PC-3 (cell line): Measurements from ENCODE around the gene RSU1. TPM values are rescaled to one million over a fixed set of nuclear protein-coding genes. Genes with fewer than 3 reads are reported as not detected.

ENCODE experiments used
- ATAC-seq: fragments of 200-7000 bp; cut with Tn5 transposase; 2 replicates; pipeline ENCODE4 v1.9.1; 2020; ENCODE audit warnings: mild to moderate bottlenecking, moderate library complexity
- BruUV-seq: library from RNA; stranded (reverse); fragments of 400-500 nt; replicated peaks from 2 replicates; lab custom pipeline; 2021; lab: Mats Ljungman, UMichigan
- CTCF ChIA-PET: fragments of 300-600 bp; sonication (Branson Sonifier 250); formaldehyde crosslinking; loops from one replicate; lab custom pipeline; 2022; ENCODE audit warnings: antibody characterized with exemption; lab: Charles Lee
- POLR2A ChIA-PET: fragments of 300-600 bp; sonication (Branson Sonifier 250); formaldehyde crosslinking; loops from one replicate; lab custom pipeline; 2022; ENCODE audit warnings: antibody characterized with exemption; ENCODE audit not compliant: unreplicated experiment; lab: Charles Lee
- DNase-seq: peaks from one replicate; pipeline ENCODE4 v3.0.0-alpha.2; 2015
- H2AFZ ChIP-seq: fragments of 300-600 bp; sonication (generic); 2 replicates; pipeline ENCODE4 v1.6.0; 2016; ENCODE audit warnings: antibody characterized with exemption, low read length
- H3F3A ChIP-seq: fragments of 300-600 bp; sonication (generic); one replicate; pipeline ENCODE4 v1.6.0; 2017; ENCODE audit warnings: antibody characterized with exemption, low read length, control low read depth, mild to moderate bottlenecking; ENCODE audit not compliant: unreplicated experiment
- H3K27ac ChIP-seq: fragments of 300-600 bp; sonication (generic); 2 replicates; pipeline ENCODE4 v1.5.1; 2016; ENCODE audit warnings: mild to moderate bottlenecking, low read length
- H3K27me3 ChIP-seq: fragments of 300-600 bp; sonication (generic); 2 replicates; pipeline ENCODE4 v1.6.1; 2016; ENCODE audit warnings: low read length, mixed read lengths
- H3K36me3 ChIP-seq: fragments of 300-600 bp; sonication (generic); 2 replicates; pipeline ENCODE4 v1.6.1; 2016; ENCODE audit warnings: low read depth, mixed run types, low read length, mixed read lengths
- H3K4me1 ChIP-seq: fragments of 300-600 bp; sonication (generic); 2 replicates; pipeline ENCODE4 v1.5.1; 2016; ENCODE audit warnings: low read length; ENCODE audit not compliant: insufficient read depth
- H3K4me2 ChIP-seq: fragments of 300-600 bp; sonication (generic); 2 replicates; pipeline ENCODE4 v1.6.0; 2016; ENCODE audit warnings: low read length
- H3K4me3 ChIP-seq: fragments of 300-600 bp; sonication (generic); 2 replicates; pipeline ENCODE4 v1.5.1; 2016; ENCODE audit warnings: mild to moderate bottlenecking, low read length, mixed read lengths
- H3K79me2 ChIP-seq: fragments of 300-600 bp; sonication (generic); 2 replicates; pipeline ENCODE4 v1.6.1; 2017; ENCODE audit warnings: low read length, mixed read lengths
- H3K9ac ChIP-seq: fragments of 300-600 bp; sonication (generic); 2 replicates; pipeline ENCODE4 v1.6.0; 2016; ENCODE audit warnings: mild to moderate bottlenecking, low read length
- H3K9me2 ChIP-seq: fragments of 300-600 bp; sonication (generic); replicated peaks from 2 replicates; pipeline ENCODE4 v1.6.1; 2016; ENCODE audit warnings: mixed run types, low read length, mixed read lengths
- H3K9me3 ChIP-seq: fragments of 300-600 bp; sonication (generic); 2 replicates; pipeline ENCODE4 v1.6.1; 2016; ENCODE audit warnings: low read length, mixed read lengths
- H4K20me1 ChIP-seq: fragments of 300-600 bp; sonication (generic); 2 replicates; pipeline ENCODE4 v1.6.1; 2016; ENCODE audit warnings: low read length, mixed read lengths
- CTCF ChIP-seq: fragments of 300-600 bp; sonication (generic); conservative IDR thresholded peaks from 2 replicates; pipeline ENCODE4 v1.5.1; 2017; ENCODE audit warnings: antibody characterized with exemption, low read depth, mild to moderate bottlenecking, low read length
- EZH2 ChIP-seq: fragments of 300-600 bp; sonication (generic); IDR thresholded peaks from one replicate; pipeline ENCODE4 v1.6.1; 2017; ENCODE audit warnings: antibody characterized with exemption, mild to moderate bottlenecking, low read length; ENCODE audit not compliant: unreplicated experiment
- EZH2phosphoT487 ChIP-seq: fragments of 300-600 bp; sonication (generic); IDR thresholded peaks from 2 replicates; pipeline ENCODE4 v1.6.1; 2018; ENCODE audit warnings: mild to moderate bottlenecking, antibody characterized with exemption, low read length, borderline replicate concordance
- intact Hi-C: fragments of 100-400 bp; cut with micrococcal nuclease; formaldehyde crosslinking; loops from 2 replicates; pipeline ENCODE4 v1.9.0; 2023
- total RNA-seq: library from RNA; depleted of rRNA; stranded (reverse); fragments of >200 nt; gene quantifications from 2 replicates; pipeline ENCODE4 v1.2.3, GENCODE V29; 2014

The RSU1 gene
- total RNA-seq, 1 experiment from 2014 or later = 21.2 TPM

- TF ChIP-seq EZH2phosphoT487 (no peak), CTCF (no peak), EZH2 (no peak)
- no peak overlapping the region for H3K4me2 ChIP-seq
- no peak overlapping the region for H3K27ac ChIP-seq
- H3F3A ChIP-seq = no peaks in the 10 kb centered on the region
- intact Hi-C loops = no loop called here
- no peaks in the 10 kb centered on the region for H4K20me1 ChIP-seq
- no peaks in the 10 kb centered on the region for H3K4me1 ChIP-seq
- H3K9me3 ChIP-seq = no peaks in the 10 kb centered on the region
- BruUV-seq = no TSS peak
- no peaks in the 10 kb centered on the region for H3K36me3 ChIP-seq
- H2AFZ ChIP-seq = no peak overlapping the region
- no peak overlapping the region for H3K9ac ChIP-seq
- no peak for ATAC-seq
- CTCF ChIA-PET = no interaction called here
- no peak overlapping the region for H3K4me3 ChIP-seq
- H3K9me2 ChIP-seq = no peaks in the 10 kb centered on the region
- no peaks in the 10 kb centered on the region for H3K27me3 ChIP-seq
- no peak for DNase-seq
- POLR2A ChIA-PET = interaction anchor here (0.6 kb wide), 1 partner anchor 24 kb away, joined by 12 read pairs; no protein-coding TSS in a partner anchor
- H3K79me2 ChIP-seq = no peaks in the 10 kb centered on the region
These were observed 29.1 kb downstream of the RSU1 start for GRCh38 chr10:16788125-16788524.

GRCh38 chr10:16787361-16787791 is 29.8 kb downstream of the RSU1 start:
- no peak for ATAC-seq
- intact Hi-C loops = no loop called here
- DNase-seq = no peak
- Histone ChIP-seq H4K20me1 (no peaks in the 10 kb centered on the region), H3K27ac (no peak overlapping the region), H3K36me3 (no peaks in the 10 kb centered on the region), H2AFZ (no peak overlapping the region), H3K9ac (no peak overlapping the region), H3K9me2 (no peaks in the 10 kb centered on the region), H3K4me1 (no peaks in the 10 kb centered on the region), H3K9me3 (no peaks in the 10 kb centered on the region), H3K27me3 (no peaks in the 10 kb centered on the region), H3F3A (no peaks in the 10 kb centered on the region), H3K4me3 (no peak overlapping the region), H3K79me2 (no peaks in the 10 kb centered on the region), H3K4me2 (no peak overlapping the region)
- no peak for TF ChIP-seq EZH2
- TF ChIP-seq CTCF = no peak
- no peak for TF ChIP-seq EZH2phosphoT487
- ChIA-PET CTCF (no interaction called here), POLR2A (no interaction called here)
- no TSS peak for BruUV-seq

DNA sequence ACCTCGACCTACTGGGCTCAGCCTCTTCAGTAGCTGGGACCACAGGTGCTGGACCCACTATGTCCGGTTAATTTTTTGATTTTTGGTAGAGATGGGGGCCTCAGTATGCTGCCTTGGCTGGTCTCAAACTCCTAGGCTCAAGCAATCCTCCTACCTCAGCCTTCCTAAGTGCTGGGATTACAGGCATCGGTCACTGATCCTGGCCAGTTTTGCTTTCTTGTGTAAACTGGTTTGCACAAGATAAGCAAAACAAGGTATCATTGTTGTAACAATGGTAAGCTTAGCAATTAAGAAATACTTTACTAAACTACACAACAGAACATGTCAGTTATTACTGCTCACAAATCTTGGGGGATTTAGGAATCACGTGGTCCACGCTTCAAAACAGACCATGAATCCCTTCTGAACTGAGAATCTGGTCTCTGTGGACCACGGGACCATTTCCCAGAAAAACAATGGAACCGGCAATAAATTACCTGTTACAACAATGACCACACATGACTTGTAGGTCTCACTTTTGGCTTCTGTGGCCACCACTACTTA is 36.8 kb downstream of the RSU1 start:
- H3K9me2 ChIP-seq = no peaks in the 10 kb centered on the region
- CTCF ChIA-PET = no interaction called here
- intact Hi-C loops = no loop called here
- no peaks in the 10 kb centered on the region for H3K27me3 ChIP-seq
- H3F3A ChIP-seq = no peaks in the 10 kb centered on the region
- POLR2A ChIA-PET = no interaction called here
- DNase-seq = no peak
- H4K20me1 ChIP-seq = no peaks in the 10 kb centered on the region
- H2AFZ ChIP-seq = no peak overlapping the region
- H3K36me3 ChIP-seq = no peaks in the 10 kb centered on the region; the same call in 1 of the 2 replicates
- H3K4me2 ChIP-seq = no peak overlapping the region
- no peaks in the 10 kb centered on the region for H3K9me3 ChIP-seq
- H3K27ac ChIP-seq = no peak overlapping the region
- TF ChIP-seq CTCF (no peak), EZH2 (no peak), EZH2phosphoT487 (no peak)
- BruUV-seq = no TSS peak
- no peak for ATAC-seq
- H3K79me2 ChIP-seq = no peaks in the 10 kb centered on the region
- H3K4me1 ChIP-seq = no peaks in the 10 kb centered on the region
- no peak overlapping the region for H3K9ac ChIP-seq
- no peak overlapping the region for H3K4me3 ChIP-seq
